HL-60 (cell line): Measurements from ENCODE around the gene TMEM72.

ENCODE experiments used
- GABPA ChIP-seq: IDR thresholded peaks from 2 replicates; pipeline ENCODE4 v1.6.1; 2012; ENCODE audit warnings: low read depth
- POLR2AphosphoS5 ChIP-seq: IDR thresholded peaks from 2 replicates; pipeline ENCODE4 v1.6.1; 2012; ENCODE audit warnings: low read depth

GRCh38 chr10:44880090-44880715 is 30.9 kb upstream of the TMEM72 start:
- no peak for TF ChIP-seq POLR2AphosphoS5
- no peak for TF ChIP-seq GABPA
